Stimulated activated CD8-positive, alpha-beta memory T cell treated with anti-CD3 and anti-CD28 coated beads, Interleukin-12 subunit alpha, Interleukin-12 subunit beta, amount 100 ng/mL, for 1 hour (primary cell): ENCODE data around the gene SLC10A6.
"Not testable (repeated sequence)": the region's sequence is repeated elsewhere in the genome, so short reads cannot be mapped to it uniquely, and the experiment has no call there.

Experiments used
- DNase-seq: peaks from one replicate; pipeline ENCODE4 v3.0.0-alpha.2; 2020; ENCODE audit warnings: low read depth

The SLC10A6 gene, protein sequence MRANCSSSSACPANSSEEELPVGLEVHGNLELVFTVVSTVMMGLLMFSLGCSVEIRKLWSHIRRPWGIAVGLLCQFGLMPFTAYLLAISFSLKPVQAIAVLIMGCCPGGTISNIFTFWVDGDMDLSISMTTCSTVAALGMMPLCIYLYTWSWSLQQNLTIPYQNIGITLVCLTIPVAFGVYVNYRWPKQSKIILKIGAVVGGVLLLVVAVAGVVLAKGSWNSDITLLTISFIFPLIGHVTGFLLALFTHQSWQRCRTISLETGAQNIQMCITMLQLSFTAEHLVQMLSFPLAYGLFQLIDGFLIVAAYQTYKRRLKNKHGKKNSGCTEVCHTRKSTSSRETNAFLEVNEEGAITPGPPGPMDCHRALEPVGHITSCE

GRCh38 chr4:86848732-86849619 is at the start of gene SLC10A6:
Gene SLC10A6 (minus strand): TSS chr4:86849384. CDS start chr4:86849115, 269 bp downstream.
- no peak for DNase-seq

GRCh38 chr4:86898562-86898961 is 49.4 kb upstream of the SLC10A6 start:
- no peak for DNase-seq

- no peak for DNase-seq
Observed at GRCh38 chr4:86896596-86896995, 47.4 kb upstream of the SLC10A6 start.

- DNase-seq = no peak
Observed at GRCh38 chr4:86895692-86896488, 46.7 kb upstream of the SLC10A6 start.

- DNase-seq = no peak
Observed at GRCh38 chr4:86894455-86894854, 45.3 kb upstream of the SLC10A6 start.

GRCh38 chr4:86893136-86893535 is 44.0 kb upstream of the SLC10A6 start:
- DNase-seq = no peak

GRCh38 chr4:86892636-86892960 is 43.4 kb upstream of the SLC10A6 start:
- no peak for DNase-seq

GRCh38 chr4:86891762-86892635 is 42.8 kb upstream of the SLC10A6 start, which contains the start of gene C4orf36:
Gene C4orf36 (minus strand): TSS chr4:86892422. CDS start chr4:86891520, 902 bp downstream.
- no peak for DNase-seq

GRCh38 chr4:86890790-86891189 is 41.6 kb upstream of the SLC10A6 start:
- DNase-seq = no peak

DNA sequence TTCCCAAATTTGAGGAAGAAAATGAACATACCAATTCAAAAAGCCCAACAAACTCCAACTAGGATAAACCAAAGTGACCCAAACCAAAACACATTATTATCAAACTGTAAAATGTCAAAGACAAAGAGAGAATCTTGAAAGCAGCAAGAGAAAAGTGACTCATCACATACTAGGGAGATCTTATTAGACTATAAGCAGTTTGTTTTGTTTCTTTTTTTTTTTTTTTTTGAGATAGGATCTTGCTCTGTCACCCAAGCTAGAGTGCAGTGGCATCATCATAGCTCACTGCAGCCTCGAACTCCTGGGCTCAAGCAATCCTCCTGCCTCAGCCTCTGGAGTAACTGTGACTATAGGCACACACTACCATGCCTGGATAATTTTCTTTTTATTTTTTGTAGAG is 30.5 kb upstream of the SLC10A6 start:
- DNase-seq = no peak

- DNase-seq = no peak
Observed at GRCh38 chr4:86878640-86879039, 29.5 kb upstream of the SLC10A6 start.

- DNase-seq = no peak
Observed at GRCh38 chr4:86876894-86877685, 27.9 kb upstream of the SLC10A6 start.

DNA sequence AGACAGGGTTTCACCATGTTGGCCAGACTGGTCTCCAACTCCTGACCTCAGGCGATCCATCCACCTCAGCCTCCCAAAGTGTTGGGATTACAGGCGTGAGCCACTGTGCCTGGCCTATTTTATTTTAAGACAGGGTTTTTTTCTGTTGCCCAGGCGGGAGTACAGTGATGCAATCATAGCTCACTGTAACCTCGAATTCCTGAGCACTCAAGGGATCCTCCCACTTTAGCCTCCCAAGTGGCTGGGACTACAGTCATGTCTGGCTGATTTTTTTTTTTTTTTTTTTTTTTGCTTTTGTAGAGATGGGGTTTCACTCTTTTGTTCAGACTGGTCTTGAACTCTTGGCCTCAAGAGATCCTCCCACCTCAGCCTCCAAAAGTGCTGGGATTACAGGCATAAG is 26.3 kb upstream of the SLC10A6 start:
- DNase-seq = not testable (repeated sequence)

DNA sequence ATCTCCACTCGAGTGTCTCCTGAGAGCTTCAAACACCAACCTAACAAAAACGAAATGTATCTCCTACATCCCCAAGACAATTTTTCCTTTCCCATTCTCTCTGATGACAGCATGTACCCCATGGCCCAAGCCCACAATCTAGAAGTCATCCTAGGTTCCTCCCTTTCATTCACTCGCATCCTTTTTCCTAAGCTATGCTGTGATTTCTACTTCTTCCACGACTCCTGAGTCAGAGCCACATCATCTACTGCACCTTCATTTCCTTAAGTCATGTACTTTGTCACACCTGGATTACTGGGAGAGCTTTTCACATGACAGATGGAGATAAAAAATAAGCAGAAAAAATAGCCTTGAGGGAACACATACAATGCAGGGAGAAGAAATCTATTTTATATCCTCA is 23.0 kb upstream of the SLC10A6 start:
- no peak for DNase-seq

DNA sequence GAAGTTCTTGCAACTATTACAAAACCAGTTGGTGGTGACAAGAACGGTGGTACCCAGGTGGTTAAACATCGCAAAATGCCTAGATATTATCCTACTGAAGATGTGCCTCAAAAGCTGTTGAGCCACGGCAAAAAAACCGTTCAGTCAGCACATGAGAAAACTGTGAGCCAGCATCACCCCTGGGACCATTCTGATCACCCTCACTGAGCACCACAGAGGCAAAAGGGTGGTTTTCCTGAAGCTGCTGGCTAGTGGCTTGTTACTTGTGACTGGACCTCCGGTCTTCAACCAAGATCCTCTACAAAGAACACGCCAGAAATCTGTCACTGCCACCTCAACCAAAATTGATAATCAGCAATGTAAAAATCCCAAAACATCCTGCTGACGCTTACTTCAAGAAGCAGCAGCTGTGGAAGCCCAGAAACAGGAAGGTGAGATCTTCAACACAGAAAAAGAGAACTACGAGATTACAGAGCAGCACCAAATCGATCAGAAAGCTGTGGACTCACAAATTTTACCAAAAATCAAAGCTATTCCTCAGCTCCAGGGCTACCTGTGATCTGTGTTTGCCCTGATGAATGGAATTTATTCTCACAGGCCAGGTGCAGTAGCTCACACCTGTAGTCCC is 21.4 kb upstream of the SLC10A6 start:
- no peak for DNase-seq

DNA sequence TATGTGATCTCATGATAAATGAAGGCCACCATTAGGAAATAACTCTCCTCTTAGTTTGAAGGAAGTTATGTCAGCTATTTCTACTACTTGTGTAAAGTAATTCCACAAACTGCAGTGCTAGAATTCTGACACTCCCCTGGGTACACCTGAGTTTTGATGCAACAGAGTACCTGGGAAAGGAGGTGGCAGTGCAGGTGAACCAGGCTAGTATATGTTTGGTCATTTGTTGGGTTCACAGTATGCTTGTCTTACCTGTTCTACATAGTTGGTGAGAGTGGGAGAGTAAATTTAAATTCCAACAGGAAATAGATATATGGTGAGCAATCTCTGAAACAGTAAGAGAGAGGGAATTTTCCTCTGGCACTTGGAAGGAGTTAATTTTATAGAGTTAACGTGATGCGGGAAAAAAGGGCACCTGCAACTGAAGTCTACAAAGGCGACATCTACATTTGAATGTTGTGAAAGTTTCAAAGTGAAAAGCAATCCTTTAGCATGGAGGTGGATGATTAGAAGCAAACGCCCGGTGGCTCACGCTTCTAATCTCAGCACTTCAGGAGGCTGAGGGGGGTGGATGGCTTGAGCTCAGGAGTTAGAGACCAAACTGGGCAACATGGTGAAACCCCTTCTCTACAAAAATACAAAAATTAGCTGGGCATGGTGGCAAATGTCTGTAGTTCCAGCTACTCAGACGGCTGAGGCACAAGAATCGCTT is 8.3 kb upstream of the SLC10A6 start:
- no peak for DNase-seq

DNA sequence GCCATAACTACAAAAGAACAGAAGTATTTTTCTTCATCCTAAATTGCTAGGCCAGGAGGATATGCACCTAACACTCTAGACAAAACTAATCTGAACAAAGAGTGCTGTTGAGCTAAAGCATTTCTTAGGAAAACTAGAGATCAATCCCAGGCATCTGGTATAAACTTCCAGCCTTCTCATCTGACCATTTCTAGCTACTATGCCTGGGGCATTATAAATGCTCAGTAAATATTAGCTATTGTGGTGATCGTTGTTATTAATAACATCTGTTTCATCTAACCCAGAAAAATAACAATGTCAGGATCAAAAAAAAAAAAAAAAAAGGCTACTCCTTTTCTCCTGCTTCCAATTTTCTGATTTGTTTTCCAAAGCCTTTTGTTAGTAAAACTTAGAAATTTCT is 7.7 kb upstream of the SLC10A6 start:
- DNase-seq = no peak

- no peak for DNase-seq
Observed at GRCh38 chr4:86855572-86855971, 6.4 kb upstream of the SLC10A6 start.

GRCh38 chr4:86853209-86853608 is 4.0 kb upstream of the SLC10A6 start:
- DNase-seq = no peak
